Measurements from ENCODE around the gene CCDC150.

CCDC150 gene

DNA sequence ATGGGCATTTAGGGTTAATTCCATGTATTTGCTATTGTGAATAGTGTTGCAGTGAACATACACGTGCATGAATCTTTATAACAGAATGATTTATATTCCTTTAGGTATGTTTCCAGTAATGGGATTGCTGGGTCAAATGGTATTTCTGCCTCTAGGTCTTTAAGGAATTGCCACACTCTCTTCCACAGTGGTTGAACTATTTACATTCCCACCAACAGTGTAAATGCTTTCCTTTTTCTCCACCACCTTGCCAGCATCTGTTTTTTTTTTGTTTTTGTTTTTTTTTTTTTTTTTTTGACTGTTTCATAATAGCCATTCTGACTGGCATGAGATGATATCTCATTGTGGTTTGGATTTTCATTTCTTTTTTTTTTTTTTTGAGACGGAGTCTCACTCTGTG is 97.5 kb downstream of the CCDC150 start:
- POLR2A ChIA-PET = no interaction called here
- TF ChIP-seq, protein P1, sequence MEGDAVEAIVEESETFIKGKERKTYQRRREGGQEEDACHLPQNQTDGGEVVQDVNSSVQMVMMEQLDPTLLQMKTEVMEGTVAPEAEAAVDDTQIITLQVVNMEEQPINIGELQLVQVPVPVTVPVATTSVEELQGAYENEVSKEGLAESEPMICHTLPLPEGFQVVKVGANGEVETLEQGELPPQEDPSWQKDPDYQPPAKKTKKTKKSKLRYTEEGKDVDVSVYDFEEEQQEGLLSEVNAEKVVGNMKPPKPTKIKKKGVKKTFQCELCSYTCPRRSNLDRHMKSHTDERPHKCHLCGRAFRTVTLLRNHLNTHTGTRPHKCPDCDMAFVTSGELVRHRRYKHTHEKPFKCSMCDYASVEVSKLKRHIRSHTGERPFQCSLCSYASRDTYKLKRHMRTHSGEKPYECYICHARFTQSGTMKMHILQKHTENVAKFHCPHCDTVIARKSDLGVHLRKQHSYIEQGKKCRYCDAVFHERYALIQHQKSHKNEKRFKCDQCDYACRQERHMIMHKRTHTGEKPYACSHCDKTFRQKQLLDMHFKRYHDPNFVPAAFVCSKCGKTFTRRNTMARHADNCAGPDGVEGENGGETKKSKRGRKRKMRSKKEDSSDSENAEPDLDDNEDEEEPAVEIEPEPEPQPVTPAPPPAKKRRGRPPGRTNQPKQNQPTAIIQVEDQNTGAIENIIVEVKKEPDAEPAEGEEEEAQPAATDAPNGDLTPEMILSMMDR (IDR thresholded peaks at IDR 0.05; ENCODE audit: insufficient read depth, low read length, missing control alignments) = no peak
- CTCF ChIA-PET = no interaction called here
- DNase-seq (ENCODE audit: low read depth, low spot score) = no peak
- H3K4me3 ChIP-seq (ENCODE audit: low read depth, low read length) = no peak overlapping the region

DNA sequence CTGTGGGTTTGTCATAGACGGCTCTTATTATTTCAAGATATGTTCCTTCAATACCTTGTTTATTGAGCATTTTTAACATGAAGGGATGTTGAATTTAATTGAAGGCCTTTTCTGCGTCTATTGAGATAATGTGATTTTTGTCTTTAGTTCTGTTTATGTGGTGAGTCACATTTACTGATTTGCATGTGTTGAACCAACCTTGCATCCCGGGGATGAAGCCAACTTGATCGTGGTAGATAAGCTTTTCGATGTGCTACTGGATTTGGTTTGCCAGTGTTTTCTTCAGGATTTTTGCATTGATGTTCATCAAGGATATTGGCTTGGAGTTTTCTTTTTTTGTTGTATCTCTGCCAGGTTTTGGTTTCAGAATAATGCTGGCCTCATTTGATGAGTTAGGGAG is 99.5 kb downstream of the CCDC150 start:
- TF ChIP-seq, protein P1 (IDR thresholded peaks at IDR 0.05; ENCODE audit: insufficient read depth, low read length, missing control alignments) = no peak
- no peak for DNase-seq (ENCODE audit: low read depth, low spot score)
- no peak overlapping the region for H3K4me3 ChIP-seq (ENCODE audit: low read depth, low read length)
- ChIA-PET POLR2A (no interaction called here), CTCF (interaction anchor here (5.4 kb wide), 1 partner anchor 12 kb away, joined by 27 read pairs; no protein-coding TSS in a partner anchor)

- ChIA-PET CTCF (interaction anchor here (1.1 to 5.4 kb wide), 2 partner anchors 9 to 12 kb away, joined by 3 to 27 read pairs; no protein-coding TSS in a partner anchor), POLR2A (no interaction called here)
- TF ChIP-seq, protein P1 (IDR thresholded peaks at IDR 0.05; ENCODE audit: insufficient read depth, low read length, missing control alignments) = no peak
- no peak for DNase-seq (ENCODE audit: low read depth, low spot score)
- H3K4me3 ChIP-seq (ENCODE audit: low read depth, low read length) = no peak overlapping the region
These were observed 102.7 kb downstream of the CCDC150 start for GRCh38 chr2:196742216-196742615.

- no peak overlapping the region for H3K4me3 ChIP-seq (ENCODE audit: low read depth, low read length)
- CTCF ChIA-PET = interaction anchor here (5.4 kb wide), 1 partner anchor 8 kb away, joined by 27 read pairs; no protein-coding TSS in a partner anchor
- TF ChIP-seq, protein P1 (IDR thresholded peaks at IDR 0.05; ENCODE audit: insufficient read depth, low read length, missing control alignments) = no peak
- DNase-seq (ENCODE audit: low read depth, low spot score) = no peak
- POLR2A ChIA-PET = no interaction called here
These were observed 103.2 kb downstream of the CCDC150 start for GRCh38 chr2:196742685-196743084.

DNA sequence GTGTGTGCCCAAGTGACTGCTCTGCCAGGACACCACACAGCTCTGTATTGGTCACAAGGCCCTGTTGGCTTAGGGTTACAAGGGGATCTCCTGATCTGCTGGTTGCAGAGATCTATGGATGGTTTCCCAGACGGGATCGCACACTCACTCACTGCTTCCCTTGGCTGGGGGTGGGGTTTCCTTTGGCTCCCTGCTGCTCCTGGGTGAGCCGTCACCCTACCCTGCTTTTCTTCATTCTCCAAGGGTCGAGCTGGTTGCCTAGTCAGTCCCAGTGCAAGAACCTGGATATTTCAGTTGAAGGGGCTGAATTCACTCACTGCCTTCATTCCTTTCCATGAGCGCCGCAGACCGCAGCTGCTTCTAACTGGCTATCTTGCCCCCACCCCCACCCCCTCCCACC is 103.7 kb downstream of the CCDC150 start:
- H3K4me3 ChIP-seq (ENCODE audit: low read depth, low read length) = no peak overlapping the region
- TF ChIP-seq, protein P1 (IDR thresholded peaks at IDR 0.05; ENCODE audit: insufficient read depth, low read length, missing control alignments) = no peak
- POLR2A ChIA-PET = no interaction called here
- CTCF ChIA-PET = interaction anchor here (5.4 kb wide), 1 partner anchor 8 kb away, joined by 27 read pairs; no protein-coding TSS in a partner anchor
- DNase-seq (ENCODE audit: low read depth, low spot score) = no peak

GRCh38 chr2:196745711-196746110 is 106.2 kb downstream of the CCDC150 start:
- ChIA-PET CTCF (no interaction called here), POLR2A (no interaction called here)
- TF ChIP-seq, protein P1 (IDR thresholded peaks at IDR 0.05; ENCODE audit: insufficient read depth, low read length, missing control alignments) = no peak
- no peak overlapping the region for H3K4me3 ChIP-seq (ENCODE audit: low read depth, low read length)
- DNase-seq (ENCODE audit: low read depth, low spot score) = no peak
